ENCODE data around the gene CIROP.

The CIROP gene

DNA sequence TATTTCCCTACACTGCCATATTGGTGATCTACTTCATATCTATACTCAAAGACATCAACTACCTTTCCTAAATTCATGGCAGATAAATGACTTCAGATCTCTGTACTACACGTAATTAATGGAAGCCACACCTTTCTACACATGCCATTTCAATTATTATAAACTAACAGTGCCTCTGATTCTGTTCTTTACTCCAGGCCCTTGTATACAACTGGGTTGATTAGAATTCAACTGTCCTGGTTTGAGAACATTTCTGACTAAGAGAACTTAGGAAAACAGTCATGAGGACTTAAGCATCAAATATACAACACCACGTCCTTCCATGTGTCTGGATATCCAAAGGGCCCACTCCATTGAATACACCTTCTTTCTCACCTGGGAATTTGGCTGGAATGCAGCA is 11.7 kb downstream of the CIROP start:
- peaks cover 6% of the 10 kb centered on the region for H3K4me1 ChIP-seq (ENCODE audit: control insufficient read depth, insufficient read depth, low read length, poor library complexity, severe bottlenecking)
- H3K4me3 ChIP-seq (ENCODE audit: extremely low read depth, insufficient read depth, low read length, poor library complexity, severe bottlenecking): no peak overlapping the region
- no peak overlapping the region for H3K27ac ChIP-seq (ENCODE audit: low read depth, low read length, severe bottlenecking)
- no CpG with 5 or more reads among the region's 2 CpGs for WGBS, 2 experiments (ENCODE audit: insufficient coverage in 2 of 2)
- no peaks in the 10 kb centered on the region for H3K9me3 ChIP-seq (ENCODE audit: control insufficient read depth, low read length)
- H3K36me3 ChIP-seq (ENCODE audit: control insufficient read depth, insufficient read depth, low read length): peaks cover 70% of the 10 kb centered on the region

DNA sequence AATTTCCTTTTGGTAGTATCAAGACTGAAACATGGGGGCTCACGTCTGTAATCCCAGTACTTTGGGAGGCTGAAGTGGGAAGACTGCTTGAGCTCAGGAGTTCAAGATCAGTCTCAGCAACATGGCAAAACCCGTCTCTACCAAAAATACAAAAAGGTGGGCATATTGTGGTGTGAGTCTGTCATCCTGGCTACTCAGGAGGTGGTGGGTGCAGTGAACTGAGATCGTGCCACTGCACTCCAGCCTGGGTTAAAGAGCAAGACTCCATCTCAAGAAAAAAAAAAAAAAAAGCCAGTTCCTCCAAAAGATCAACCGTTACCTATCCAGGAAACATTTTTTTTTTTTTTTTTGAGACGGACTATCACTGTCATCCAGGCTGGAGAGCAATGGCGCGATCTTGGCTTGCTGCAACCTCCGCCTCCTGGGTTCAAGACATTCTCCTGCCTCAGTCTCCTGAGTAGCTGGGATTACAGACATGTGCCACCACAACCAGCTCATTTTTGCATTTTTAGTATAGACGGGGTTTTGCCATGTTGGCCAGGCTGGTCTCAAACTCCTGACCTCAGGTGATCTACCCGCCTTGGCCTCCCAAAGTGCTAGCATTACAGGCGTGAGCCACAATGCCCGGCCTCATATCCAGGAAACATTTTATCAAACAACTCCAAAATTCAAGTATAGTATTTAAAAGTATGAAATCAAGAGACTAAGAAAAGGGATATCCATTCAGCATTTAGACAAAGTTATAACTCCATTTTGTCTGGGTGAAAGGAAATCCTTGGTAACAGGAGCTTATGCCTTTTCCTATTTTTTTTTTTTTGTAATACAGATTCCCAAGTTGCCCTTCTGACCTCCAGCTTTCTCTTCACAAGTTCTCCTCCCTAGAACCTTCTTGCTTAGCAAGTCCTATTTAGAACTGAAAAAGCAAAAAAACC is 13.2 kb downstream of the CIROP start:
- Histone ChIP-seq H3K9me3 (ENCODE audit: control insufficient read depth, low read length) (no peaks in the 10 kb centered on the region), H3K27ac (ENCODE audit: low read depth, low read length, severe bottlenecking) (no peak overlapping the region), H3K4me3 (ENCODE audit: extremely low read depth, insufficient read depth, low read length, poor library complexity, severe bottlenecking) (no peak overlapping the region), H3K36me3 (ENCODE audit: control insufficient read depth, insufficient read depth, low read length) (peaks cover 70% of the 10 kb centered on the region), H3K4me1 (ENCODE audit: control insufficient read depth, insufficient read depth, low read length, poor library complexity, severe bottlenecking) (peaks cover under 1% of the 10 kb centered on the region)
- 81 to 92% methylated on average over 6 to 7 of the region's 12 CpGs for whole genome bisulfite sequencing, 2 experiments (ENCODE audit: insufficient coverage in 2 of 2)

DNA sequence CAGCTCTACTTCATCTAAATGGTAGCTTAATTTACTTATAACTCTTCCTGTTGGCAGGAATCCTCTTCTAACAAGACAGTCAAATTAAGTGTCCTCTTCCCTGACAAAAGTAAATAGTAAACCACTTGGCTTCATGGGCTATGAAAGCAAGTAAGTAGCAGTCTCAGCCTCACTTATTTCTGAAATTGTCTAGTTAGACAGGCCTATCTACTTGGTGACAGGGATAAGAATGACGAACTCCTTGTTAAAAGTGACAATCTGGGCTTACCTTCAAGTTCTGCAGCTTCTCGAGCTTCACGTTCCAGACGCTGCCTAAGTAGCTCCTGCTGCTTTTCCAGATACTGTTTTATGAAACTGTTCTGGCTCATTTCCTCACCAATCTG is 14.5 kb downstream of the CIROP start:
- WGBS, 2 experiments (ENCODE audit: insufficient coverage in 2 of 2): 93 to 98% methylated on average over 3 to 4 of the region's 4 CpGs
- H3K36me3 ChIP-seq (ENCODE audit: control insufficient read depth, insufficient read depth, low read length): peaks cover 82% of the 10 kb centered on the region

DNA sequence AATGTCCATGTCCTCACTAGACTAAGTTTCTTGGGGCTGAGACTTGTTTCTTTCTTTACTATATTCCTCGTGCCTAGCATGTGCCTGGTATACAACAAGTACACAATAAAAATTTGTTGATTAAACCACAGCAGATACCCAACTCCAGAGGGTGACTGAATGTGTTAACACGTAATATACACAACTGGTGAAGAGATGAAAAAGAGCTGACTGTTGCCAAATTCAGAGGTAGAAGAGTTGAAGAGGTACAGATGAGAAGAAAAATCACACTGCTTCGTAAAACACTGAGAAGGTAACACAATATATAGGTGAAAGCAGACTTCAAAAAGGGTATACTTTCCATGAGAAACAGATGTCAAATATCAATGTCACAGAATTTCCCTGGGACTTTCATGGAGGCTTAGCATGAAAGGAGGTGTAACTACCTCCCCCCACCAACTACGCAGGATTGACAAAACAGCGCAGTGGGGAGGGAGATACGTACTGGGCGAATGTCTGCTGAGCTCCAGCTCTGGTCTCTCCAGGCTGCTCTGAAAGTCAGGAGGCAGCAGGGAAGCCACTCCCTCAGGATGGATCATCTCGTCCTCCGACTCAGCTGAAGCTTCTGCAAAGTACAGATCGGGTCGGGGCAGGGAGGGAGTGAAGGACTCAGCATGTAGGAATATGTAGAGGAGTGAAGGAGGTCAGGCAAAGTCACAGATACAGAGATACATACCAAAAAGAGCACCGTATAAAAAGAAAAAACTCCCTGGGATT is 15.1 kb downstream of the CIROP start:
- Histone ChIP-seq H3K4me1 (ENCODE audit: control insufficient read depth, insufficient read depth, low read length, poor library complexity, severe bottlenecking) (no peaks in the 10 kb centered on the region), H3K27ac (ENCODE audit: low read depth, low read length, severe bottlenecking) (no peak overlapping the region), H3K9me3 (ENCODE audit: control insufficient read depth, low read length) (no peaks in the 10 kb centered on the region), H3K36me3 (ENCODE audit: control insufficient read depth, insufficient read depth, low read length) (peaks cover 88% of the 10 kb centered on the region), H3K4me3 (ENCODE audit: extremely low read depth, insufficient read depth, low read length, poor library complexity, severe bottlenecking) (no peak overlapping the region)
- WGBS, 2 experiments (ENCODE audit: insufficient coverage in 2 of 2): 90 to 96% methylated on average over 6 to 7 of the region's 12 CpGs

More for the DNA sequence above, 14.5 kb downstream of the CIROP start:
- Histone ChIP-seq H3K27ac (ENCODE audit: low read depth, low read length, severe bottlenecking) (no peak overlapping the region), H3K4me1 (ENCODE audit: control insufficient read depth, insufficient read depth, low read length, poor library complexity, severe bottlenecking) (no peaks in the 10 kb centered on the region), H3K9me3 (ENCODE audit: control insufficient read depth, low read length) (no peaks in the 10 kb centered on the region), H3K4me3 (ENCODE audit: extremely low read depth, insufficient read depth, low read length, poor library complexity, severe bottlenecking) (no peak overlapping the region)

DNA sequence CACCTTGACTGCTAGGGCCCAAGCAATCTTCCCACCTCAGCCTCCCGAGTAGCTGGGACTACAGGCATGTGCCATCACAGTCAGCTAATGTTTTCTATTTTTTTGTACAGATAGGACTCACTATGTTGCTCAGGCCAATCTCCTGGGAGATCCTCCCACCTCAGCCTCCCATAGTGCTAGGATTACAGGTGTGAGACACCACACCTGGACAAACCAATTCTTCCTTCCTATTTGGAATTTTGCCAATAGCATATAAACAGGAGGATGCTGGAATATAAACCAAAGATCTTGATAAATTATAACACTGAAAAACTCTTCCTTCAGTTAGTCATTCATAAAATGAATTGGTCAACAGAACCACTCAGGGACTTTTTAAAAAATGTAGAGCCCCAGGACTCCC is 18.2 kb downstream of the CIROP start:
- no peaks in the 10 kb centered on the region for H3K4me1 ChIP-seq (ENCODE audit: control insufficient read depth, insufficient read depth, low read length, poor library complexity, severe bottlenecking)
- WGBS, 2 experiments (ENCODE audit: insufficient coverage in 2 of 2): 100% methylated on average over 1 of the region's 1 CpG; no CpG with 5 or more reads in 1 of the 2 experiments
- no peaks in the 10 kb centered on the region for H3K9me3 ChIP-seq (ENCODE audit: control insufficient read depth, low read length)
- no peak overlapping the region for H3K4me3 ChIP-seq (ENCODE audit: extremely low read depth, insufficient read depth, low read length, poor library complexity, severe bottlenecking)
- no peak overlapping the region for H3K27ac ChIP-seq (ENCODE audit: low read depth, low read length, severe bottlenecking)
- peaks cover 98% of the 10 kb centered on the region for H3K36me3 ChIP-seq (ENCODE audit: control insufficient read depth, insufficient read depth, low read length)

DNA sequence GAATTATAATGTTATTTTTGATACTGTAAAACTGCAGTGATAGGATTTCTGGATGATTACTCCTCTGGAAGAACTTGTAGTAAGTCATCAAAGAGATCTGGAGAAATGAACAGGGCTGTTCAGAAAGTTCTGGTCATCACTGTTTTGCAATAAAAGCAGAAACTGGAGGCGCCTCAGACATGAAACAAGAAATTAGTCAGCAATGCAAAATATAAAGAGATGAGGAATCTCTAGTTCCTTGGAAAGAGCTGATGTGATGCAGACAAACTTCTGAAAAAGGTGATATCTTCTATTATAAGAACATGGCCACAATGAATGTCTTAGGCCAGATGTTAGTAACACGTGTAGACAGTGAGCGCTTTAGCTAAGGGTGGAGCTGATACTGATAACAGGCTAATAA is 19.3 kb downstream of the CIROP start:
- no peak overlapping the region for H3K4me3 ChIP-seq (ENCODE audit: extremely low read depth, insufficient read depth, low read length, poor library complexity, severe bottlenecking)
- peaks cover 96% of the 10 kb centered on the region for H3K36me3 ChIP-seq (ENCODE audit: control insufficient read depth, insufficient read depth, low read length)
- no peak overlapping the region for H3K27ac ChIP-seq (ENCODE audit: low read depth, low read length, severe bottlenecking)
- peaks cover 4% of the 10 kb centered on the region for H3K4me1 ChIP-seq (ENCODE audit: control insufficient read depth, insufficient read depth, low read length, poor library complexity, severe bottlenecking)
- WGBS, 2 experiments (ENCODE audit: insufficient coverage in 2 of 2): 97 to 100% methylated on average over 2 to 3 of the region's 3 CpGs
- no peaks in the 10 kb centered on the region for H3K9me3 ChIP-seq (ENCODE audit: control insufficient read depth, low read length)

DNA sequence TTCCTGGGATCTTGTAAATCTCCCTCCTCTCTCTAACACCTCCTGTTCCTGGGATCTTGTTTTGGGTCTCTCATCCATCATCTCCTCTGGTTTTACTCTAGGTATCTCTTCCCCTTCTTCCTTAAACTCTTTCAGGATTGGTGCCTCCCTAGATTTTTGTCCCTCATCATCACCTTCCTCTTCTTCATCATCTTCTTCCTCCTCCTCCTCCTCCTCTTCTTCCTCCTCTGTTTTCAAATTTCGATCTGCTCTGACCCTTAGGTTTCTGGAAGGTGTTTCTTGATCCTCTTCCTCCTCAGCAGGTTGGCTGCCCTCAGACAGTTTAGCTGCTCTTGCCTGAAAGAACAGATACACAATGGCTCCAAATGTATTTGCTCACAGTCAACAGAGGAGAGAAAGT is 24.3 kb downstream of the CIROP start:
- H3K9me3 ChIP-seq (ENCODE audit: control insufficient read depth, low read length): no peaks in the 10 kb centered on the region
- no peak overlapping the region for H3K27ac ChIP-seq (ENCODE audit: low read depth, low read length, severe bottlenecking)
- H3K4me3 ChIP-seq (ENCODE audit: extremely low read depth, insufficient read depth, low read length, poor library complexity, severe bottlenecking): no peak overlapping the region
- WGBS, 2 experiments (ENCODE audit: insufficient coverage in 2 of 2): 100% methylated on average over 1 of the region's 1 CpG; no CpG with 5 or more reads in 1 of the 2 experiments
- peaks cover 93% of the 10 kb centered on the region for H3K36me3 ChIP-seq (ENCODE audit: control insufficient read depth, insufficient read depth, low read length)
- peaks cover 35% of the 10 kb centered on the region for H3K4me1 ChIP-seq (ENCODE audit: control insufficient read depth, insufficient read depth, low read length, poor library complexity, severe bottlenecking)

DNA sequence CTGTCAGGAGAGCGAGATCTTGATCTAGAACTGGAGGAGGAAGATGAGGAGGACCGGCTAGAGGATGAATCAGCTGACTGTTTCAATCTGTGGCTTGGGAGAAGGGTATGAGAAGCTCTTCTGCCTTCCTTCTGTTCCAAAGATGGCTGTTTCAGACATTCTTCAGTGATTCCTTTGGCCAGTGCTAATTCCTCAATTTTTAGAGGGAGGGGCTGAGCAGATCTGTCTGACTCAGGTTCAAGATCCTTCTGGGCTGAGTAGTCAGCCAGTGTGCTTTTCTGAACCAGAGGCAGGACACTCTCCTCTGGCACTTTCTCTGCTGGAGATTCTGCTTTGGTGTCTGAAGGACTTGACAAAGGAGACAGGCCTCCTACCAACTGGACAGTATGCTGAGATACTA is 25.1 kb downstream of the CIROP start:
- H3K36me3 ChIP-seq (ENCODE audit: control insufficient read depth, insufficient read depth, low read length): peaks cover 93% of the 10 kb centered on the region
- H3K4me3 ChIP-seq (ENCODE audit: extremely low read depth, insufficient read depth, low read length, poor library complexity, severe bottlenecking): no peak overlapping the region

DNA sequence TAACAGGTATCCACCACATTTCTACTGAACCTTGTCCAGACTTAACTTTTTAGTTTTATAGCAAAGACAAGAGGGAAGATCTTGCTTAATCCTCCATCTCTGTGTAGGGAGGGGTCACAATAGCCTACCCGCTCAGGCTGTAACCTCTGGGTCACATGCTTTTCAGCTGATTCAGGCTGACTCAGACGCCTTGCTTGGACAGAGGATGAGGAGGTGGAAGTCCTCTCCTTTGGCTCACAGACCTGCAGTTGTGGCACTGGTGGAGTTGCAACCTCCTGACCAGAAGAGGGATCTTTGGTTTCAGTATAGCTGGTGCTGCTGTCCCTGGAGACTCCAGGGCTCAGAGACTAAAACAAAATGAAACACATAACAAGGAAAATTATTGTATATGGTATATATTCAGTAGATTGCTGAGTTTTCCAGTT is 26.1 kb downstream of the CIROP start:
- H3K27ac ChIP-seq (ENCODE audit: low read depth, low read length, severe bottlenecking): peak overlapping the region; percentile 52
- H3K4me1 ChIP-seq (ENCODE audit: control insufficient read depth, insufficient read depth, low read length, poor library complexity, severe bottlenecking): peaks cover 35% of the 10 kb centered on the region
- H3K9me3 ChIP-seq (ENCODE audit: control insufficient read depth, low read length): no peaks in the 10 kb centered on the region
- peaks cover 94% of the 10 kb centered on the region for H3K36me3 ChIP-seq (ENCODE audit: control insufficient read depth, insufficient read depth, low read length)
- H3K4me3 ChIP-seq (ENCODE audit: extremely low read depth, insufficient read depth, low read length, poor library complexity, severe bottlenecking): no peak overlapping the region
- WGBS, 2 experiments (ENCODE audit: insufficient coverage in 2 of 2): 20 to 38% methylated on average over 1 to 2 of the region's 2 CpGs

More for the DNA sequence above, 25.1 kb downstream of the CIROP start:
- H3K27ac ChIP-seq (ENCODE audit: low read depth, low read length, severe bottlenecking): no peak overlapping the region
- peaks cover 35% of the 10 kb centered on the region for H3K4me1 ChIP-seq (ENCODE audit: control insufficient read depth, insufficient read depth, low read length, poor library complexity, severe bottlenecking)
- no peaks in the 10 kb centered on the region for H3K9me3 ChIP-seq (ENCODE audit: control insufficient read depth, low read length)
- 91 to 100% methylated on average over 1 to 2 of the region's 2 CpGs for WGBS, 2 experiments (ENCODE audit: insufficient coverage in 2 of 2)

DNA sequence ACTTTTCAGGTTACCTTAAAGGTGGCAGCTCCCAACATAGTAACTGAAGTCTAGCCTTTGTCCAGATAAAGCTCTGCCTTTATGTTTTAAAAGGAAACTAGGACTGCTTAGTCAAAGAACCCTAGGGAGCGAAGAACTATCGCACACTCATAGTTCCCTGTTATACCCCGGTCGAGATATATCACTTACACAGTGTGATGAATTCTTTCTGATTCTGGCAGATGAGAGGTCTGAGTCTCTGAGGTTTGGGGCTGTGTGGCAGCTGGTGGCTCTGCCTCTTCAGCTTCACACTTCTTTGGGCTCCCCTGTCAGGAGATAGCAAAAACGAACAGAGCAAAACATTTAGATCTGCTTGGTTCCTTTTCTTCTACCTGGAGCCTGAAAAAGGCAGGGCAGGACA is 26.8 kb downstream of the CIROP start:
- peak overlapping the region; percentile 52 for H3K27ac ChIP-seq (ENCODE audit: low read depth, low read length, severe bottlenecking)
- WGBS, 2 experiments (ENCODE audit: insufficient coverage in 2 of 2): 90 to 92% methylated on average over 4 to 5 of the region's 5 CpGs
- H3K9me3 ChIP-seq (ENCODE audit: control insufficient read depth, low read length): no peaks in the 10 kb centered on the region
- H3K4me1 ChIP-seq (ENCODE audit: control insufficient read depth, insufficient read depth, low read length, poor library complexity, severe bottlenecking): peaks cover 37% of the 10 kb centered on the region
- no peak overlapping the region for H3K4me3 ChIP-seq (ENCODE audit: extremely low read depth, insufficient read depth, low read length, poor library complexity, severe bottlenecking)
- peaks cover 94% of the 10 kb centered on the region for H3K36me3 ChIP-seq (ENCODE audit: control insufficient read depth, insufficient read depth, low read length)

Data from mesodermal cell (in vitro differentiated cells).